Daoy (cell line): Measurements from ENCODE around the gene ADGRA3. TPM values are rescaled to one million over a fixed set of nuclear protein-coding genes. Genes with fewer than 3 reads are reported as not detected.

Experiments used
- DNase-seq: peaks from one replicate; pipeline ENCODE4 v3.0.0-alpha.2; 2015; ENCODE audit warnings: low read depth
- total RNA-seq: library from RNA; depleted of rRNA; stranded (reverse); fragments of >200 nt; shearing (Covaris generic); gene quantifications from 2 replicates; pipeline ENCODE4 v1.2.3, GENCODE V29; 2014; rRNA removed

The ADGRA3 gene
- total RNA-seq, 1 experiment from 2014 or later: 19.4 TPM

DNA sequence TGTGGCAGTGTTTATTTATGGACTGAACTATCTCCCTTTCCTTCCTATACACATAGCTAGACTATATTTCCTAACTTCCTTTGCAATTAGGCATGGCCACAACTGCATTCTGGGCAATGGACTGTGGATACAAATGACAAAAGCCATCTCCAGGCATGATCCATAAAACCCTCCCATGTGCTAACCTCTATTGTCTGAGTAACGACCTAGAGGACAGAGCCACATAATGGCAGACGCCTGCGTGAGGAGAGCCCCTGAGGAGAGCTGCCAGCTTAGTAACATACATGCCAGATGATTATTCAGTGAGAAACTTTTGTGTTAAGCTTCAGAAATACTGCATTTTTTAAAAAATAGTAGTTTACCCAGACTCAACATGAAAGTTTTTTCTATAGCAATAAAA, 142.9 kb downstream of the ADGRA3 start:
- no peak for DNase-seq

- no peak for DNase-seq
Observed at GRCh38 chr4:22369901-22370562, 145.8 kb downstream of the ADGRA3 start.

DNA sequence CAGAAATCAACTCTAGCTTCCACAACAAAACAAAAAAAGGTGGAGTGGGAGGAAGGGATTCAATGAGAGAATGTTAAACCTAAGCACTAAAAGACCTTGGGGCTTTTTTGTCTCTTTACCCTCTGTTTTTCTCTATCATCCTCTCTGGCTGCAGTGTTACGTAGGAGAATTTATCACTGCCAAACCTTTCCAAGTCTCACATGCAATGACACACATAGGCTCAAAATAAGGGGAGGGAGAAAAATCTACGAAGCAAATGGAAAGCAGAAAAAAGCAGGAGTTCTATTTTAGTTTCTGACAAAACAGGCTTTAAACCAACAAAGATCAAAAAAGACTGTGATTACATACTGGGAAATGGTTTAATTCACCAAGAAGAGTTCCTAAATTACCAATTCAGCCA, 152.1 kb downstream of the ADGRA3 start:
- no peak for DNase-seq

DNA sequence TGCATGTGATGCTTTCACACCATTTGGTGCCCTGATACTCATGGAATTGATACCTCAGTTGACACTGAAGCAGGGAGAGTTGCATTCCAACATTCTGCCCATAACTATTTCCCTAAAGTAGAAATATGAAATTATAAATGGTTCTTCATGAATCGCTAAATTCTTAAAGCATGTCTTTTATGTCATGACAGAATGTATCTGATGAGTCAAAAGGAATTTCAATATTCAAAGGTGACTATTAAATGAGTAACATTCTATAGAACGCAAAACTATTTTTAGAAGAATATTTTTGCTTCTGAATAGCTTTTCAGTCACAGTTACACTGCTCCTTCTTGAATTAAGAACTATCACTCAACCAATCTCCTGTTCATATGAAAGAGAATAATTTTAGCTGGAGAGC, 152.8 kb downstream of the ADGRA3 start:
- DNase-seq: no peak

DNA sequence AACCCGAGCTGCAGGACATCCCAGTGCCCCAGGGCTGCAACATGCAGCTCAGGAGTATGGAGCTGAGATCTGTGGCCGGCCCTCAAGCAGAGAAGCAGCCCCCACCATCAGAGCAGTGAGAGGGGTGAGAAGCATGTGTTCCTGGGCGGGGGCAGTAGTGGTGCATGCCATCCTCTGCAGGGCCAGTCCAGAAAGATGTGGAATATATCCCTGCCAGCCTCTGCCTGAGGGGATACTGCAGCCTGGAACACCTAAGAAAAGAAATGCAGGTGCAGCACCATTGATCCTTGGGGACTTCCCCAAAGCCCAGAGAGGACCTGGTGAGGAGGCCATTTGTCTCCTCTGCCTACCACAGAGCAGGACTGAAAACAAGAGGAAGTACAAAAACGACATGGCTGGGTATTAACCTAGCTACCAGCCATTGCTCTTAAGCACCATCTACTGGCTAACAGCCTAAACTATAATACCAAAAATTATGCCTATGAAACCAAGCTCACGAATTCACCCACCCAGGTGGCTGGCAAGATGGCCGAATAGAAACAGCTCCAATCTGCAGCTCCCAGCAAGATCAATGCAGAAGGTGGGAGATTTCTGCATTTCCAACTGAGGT, 158.8 kb downstream of the ADGRA3 start:
- no peak for DNase-seq

DNA sequence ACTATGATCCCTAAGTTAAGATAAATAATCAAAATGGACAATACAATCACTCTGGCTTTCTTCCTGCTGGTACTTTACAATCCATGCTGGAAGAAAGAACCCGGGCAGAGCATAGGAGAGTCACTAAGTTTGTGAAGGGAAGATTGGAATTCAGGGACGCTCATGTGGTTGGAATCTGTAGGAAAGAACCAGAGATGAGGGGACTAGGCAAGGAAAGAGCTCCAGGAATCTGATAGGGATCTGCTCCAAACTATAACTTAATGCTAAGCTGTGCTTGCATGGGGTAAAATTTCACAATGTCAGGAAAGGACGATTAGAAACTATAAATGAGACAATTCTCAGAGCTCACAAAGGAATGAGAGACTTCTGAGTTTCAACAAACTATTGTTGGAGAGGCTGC, 167.5 kb downstream of the ADGRA3 start:
- no peak for DNase-seq

DNA sequence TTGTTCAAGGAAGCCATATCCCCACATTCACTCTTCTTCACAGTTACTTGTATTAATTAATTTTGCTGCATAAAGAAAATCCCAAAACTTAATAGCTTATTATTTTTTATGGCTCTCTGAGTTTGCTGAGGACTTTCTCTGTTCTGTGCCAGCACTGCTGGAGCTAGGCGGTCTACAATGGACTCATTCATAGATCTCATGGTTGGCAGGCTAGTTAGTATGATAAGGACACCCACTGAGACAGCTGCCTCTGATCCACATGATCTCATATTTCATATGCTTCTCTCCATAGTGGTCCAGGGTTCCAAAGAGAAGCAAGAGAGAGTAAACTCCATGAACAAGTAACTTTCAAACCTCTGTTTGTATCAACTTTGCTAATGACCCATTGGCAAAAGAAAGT, 170.2 kb downstream of the ADGRA3 start:
- no peak for DNase-seq

DNA sequence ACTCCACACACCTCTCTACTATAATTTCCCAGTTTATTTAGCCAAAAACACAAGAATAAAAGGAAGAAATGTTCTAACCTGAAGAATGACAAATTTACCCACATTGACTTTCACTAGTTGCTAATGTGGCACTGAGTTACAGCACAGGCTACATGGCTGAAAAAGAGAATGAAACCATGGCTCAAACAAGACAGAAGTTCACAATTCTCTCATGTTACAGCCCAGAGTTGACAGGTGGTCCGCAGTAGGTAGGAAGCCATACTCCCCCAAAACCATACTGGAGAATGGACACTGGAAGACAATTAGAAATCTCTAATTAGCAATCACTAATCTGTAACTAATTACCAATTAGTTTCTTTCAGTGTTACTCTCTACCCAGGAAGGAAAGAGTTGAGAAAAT, 170.8 kb downstream of the ADGRA3 start:
- DNase-seq: no peak

- DNase-seq: no peak
Observed at GRCh38 chr4:22343606-22344005, 172.3 kb downstream of the ADGRA3 start.

GRCh38 chr4:22339491-22339890, 176.4 kb downstream of the ADGRA3 start:
- DNase-seq: no peak

- no peak for DNase-seq
Observed at GRCh38 chr4:22338796-22339195, 177.1 kb downstream of the ADGRA3 start.

Other genes starting within 250 kb of the ADGRA3 start
- gene GBA3, start 176.9 kb upstream of the ADGRA3 start, total RNA-seq: 0.18 TPM in 1 of 2 replicates, not detected in the other